ENCODE results near the gene UCN2. TPM values are rescaled to one million over a fixed set of nuclear protein-coding genes. Genes with fewer than 3 reads are reported as not detected.
A peak's percentile ranks its signal among the peaks of the same experiment; 100 is the strongest.

UCN2 gene
- total RNA-seq, 5 donors from 2014 or later (not counting 1 experiment from before 2014, with no cell fraction given) = 0.16 TPM; not detected in 4

- DNase-seq (no peak), ATAC-seq (replicated peaks in 1 of 4) (no peak)
- no peak overlapping the region for H3K27ac Mint-ChIP-seq
- peaks cover 21% of the 10 kb centered on the region for H3K36me3 Mint-ChIP-seq
- Histone ChIP-seq H3K9me3 (no peaks in the 10 kb centered on the region), H3K36me3 (ENCODE audit: control insufficient read depth in 2 of 2, extremely low read depth in 1 of 2, insufficient read depth in 1 of 2, low read length in 1 of 2) (peaks cover 15 to 42% of the 10 kb centered on the region in 2 donors), H3K27ac (ENCODE audit: low read length) (no peak overlapping the region), H3K4me3 (ENCODE audit: control insufficient read depth in 1 of 2, extremely low read depth in 1 of 2, low read length in 1 of 2) (no peak overlapping the region), H3K27me3 (replicated peaks in 1 of 2; ENCODE audit: control insufficient read depth in 2 of 2, extremely low read depth in 1 of 2, insufficient read depth in 2 of 2, low read length in 1 of 2) (peaks cover 0 to 44% of the 10 kb centered on the region in 2 experiments), H3K4me1 (ENCODE audit: control insufficient read depth in 1 of 2, extremely low read depth in 1 of 2, insufficient read depth in 2 of 2, low read length in 2 of 2) (peaks cover 0 to 8% of the 10 kb centered on the region in 2 experiments)
- WGBS (ENCODE audit: insufficient coverage) = 93% methylated on average over 4 of the region's 8 CpGs
- peaks cover 6 to 9% (median 6%) of the 10 kb centered on the region in 3 donors for H3K4me1 Mint-ChIP-seq
- H3K27me3 Mint-ChIP-seq = peaks cover 13 to 27% of the 10 kb centered on the region in 2 donors
- H3K4me3 Mint-ChIP-seq = no peak overlapping the region
- CTCF ChIA-PET = no interaction called here
- POLR2A ChIA-PET = no interaction called here
- no peaks in the 10 kb centered on the region for H3K9me3 Mint-ChIP-seq
Measured at GRCh38 chr3:48596676-48597407, 33.3 kb upstream of the UCN2 start.

GRCh38 chr3:48596157-48596556 is 32.6 kb upstream of the UCN2 start:
- Histone ChIP-seq H3K27me3 (replicated peaks in 1 of 2; ENCODE audit: control insufficient read depth in 2 of 2, extremely low read depth in 1 of 2, insufficient read depth in 2 of 2, low read length in 1 of 2) (peaks cover 0 to 50% of the 10 kb centered on the region in 2 experiments), H3K36me3 (ENCODE audit: control insufficient read depth in 2 of 2, extremely low read depth in 1 of 2, insufficient read depth in 1 of 2, low read length in 1 of 2) (peaks cover 10 to 36% of the 10 kb centered on the region in 2 donors), H3K9me3 (no peaks in the 10 kb centered on the region), H3K27ac (ENCODE audit: low read length) (no peak overlapping the region), H3K4me1 (ENCODE audit: control insufficient read depth in 1 of 2, extremely low read depth in 1 of 2, insufficient read depth in 2 of 2, low read length in 2 of 2) (peaks cover 0 to 8% of the 10 kb centered on the region in 2 experiments), H3K4me3 (ENCODE audit: control insufficient read depth in 1 of 2, extremely low read depth in 1 of 2, low read length in 1 of 2) (no peak overlapping the region)
- Mint-ChIP-seq H3K27ac (no peak overlapping the region), H3K27me3 (peaks cover 15 to 31% of the 10 kb centered on the region in 2 donors), H3K36me3 (peaks cover 21% of the 10 kb centered on the region), H3K4me1 (peaks cover 6 to 9% (median 6%) of the 10 kb centered on the region in 3 donors), H3K4me3 (peak overlapping the region in 1 of 3 donors; percentile 43), H3K9me3 (no peaks in the 10 kb centered on the region)
- 71% methylated on average over 3 of the region's 5 CpGs for WGBS (ENCODE audit: insufficient coverage)
- ChIA-PET CTCF (no interaction called here), POLR2A (no interaction called here)
- DNase-seq = no peak
- ATAC-seq (replicated peaks in 1 of 4) = no peak

GRCh38 chr3:48595526-48596121 is 32.0 kb upstream of the UCN2 start:
- 60% methylated on average over 3 of the region's 10 CpGs for WGBS (ENCODE audit: insufficient coverage)
- peaks cover 10 to 31% of the 10 kb centered on the region in 2 donors for H3K36me3 ChIP-seq (ENCODE audit: control insufficient read depth in 2 of 2, extremely low read depth in 1 of 2, insufficient read depth in 1 of 2, low read length in 1 of 2)
- Mint-ChIP-seq H3K9me3 (no peaks in the 10 kb centered on the region), H3K27ac (no peak overlapping the region), H3K27me3 (peaks cover 20 to 35% of the 10 kb centered on the region in 2 donors), H3K36me3 (peaks cover 17% of the 10 kb centered on the region), H3K4me3 (peak overlapping the region in 1 of 3 donors; percentile 43), H3K4me1 (peaks cover 6 to 9% (median 6%) of the 10 kb centered on the region in 3 donors)
- H3K27me3 ChIP-seq (replicated peaks in 1 of 2; ENCODE audit: control insufficient read depth in 2 of 2, extremely low read depth in 1 of 2, insufficient read depth in 2 of 2, low read length in 1 of 2) = peaks cover 0 to 54% of the 10 kb centered on the region in 2 experiments
- peaks cover 0 to 8% of the 10 kb centered on the region in 2 experiments for H3K4me1 ChIP-seq (ENCODE audit: control insufficient read depth in 1 of 2, extremely low read depth in 1 of 2, insufficient read depth in 2 of 2, low read length in 2 of 2)
- DNase-seq (no peak), ATAC-seq (replicated peaks in 1 of 4) (peak in 1 of 4 experiments; percentile 12)
- no peaks in the 10 kb centered on the region for H3K9me3 ChIP-seq
- ChIA-PET CTCF (no interaction called here), POLR2A (no interaction called here)
- no peak overlapping the region for H3K4me3 ChIP-seq (ENCODE audit: control insufficient read depth in 1 of 2, extremely low read depth in 1 of 2, low read length in 1 of 2)
- no peak overlapping the region for H3K27ac ChIP-seq (ENCODE audit: low read length)

- Mint-ChIP-seq H3K9me3 (no peaks in the 10 kb centered on the region), H3K4me3 (peak within 1 kb of the TSS in 1 of 3 donors; percentile 58), H3K36me3 (peaks cover 12% of the 10 kb centered on the region), H3K27me3 (peaks cover 22 to 38% of the 10 kb centered on the region in 2 donors), H3K27ac (no peak within 1 kb of the TSS), H3K4me1 (peaks cover 6 to 9% (median 6%) of the 10 kb centered on the region in 3 donors)
- ATAC-seq (replicated peaks in 1 of 4) (peak in 1 of 4 experiments; percentile 60), DNase-seq (peak in 8 of 35 experiments; percentile 5 to 44 (median 16))
- ChIA-PET CTCF (no interaction called here), POLR2A (no interaction called here)
- peaks cover 0 to 59% of the 10 kb centered on the region in 2 experiments for H3K27me3 ChIP-seq (replicated peaks in 1 of 2; ENCODE audit: control insufficient read depth in 2 of 2, extremely low read depth in 1 of 2, insufficient read depth in 2 of 2, low read length in 1 of 2)
- H3K4me1 ChIP-seq (ENCODE audit: control insufficient read depth in 1 of 2, extremely low read depth in 1 of 2, insufficient read depth in 2 of 2, low read length in 2 of 2) = peaks cover 0 to 8% of the 10 kb centered on the region in 2 experiments
- WGBS (ENCODE audit: insufficient coverage) = 8% methylated on average over 27 of the region's 35 CpGs
- H3K36me3 ChIP-seq (ENCODE audit: control insufficient read depth in 2 of 2, extremely low read depth in 1 of 2, insufficient read depth in 1 of 2, low read length in 1 of 2) = peaks cover 8 to 25% of the 10 kb centered on the region in 2 donors
- H3K9me3 ChIP-seq = no peaks in the 10 kb centered on the region
- H3K4me3 ChIP-seq (ENCODE audit: control insufficient read depth in 1 of 2, extremely low read depth in 1 of 2, low read length in 1 of 2) = no peak within 1 kb of the TSS
- no peak within 1 kb of the TSS for H3K27ac ChIP-seq (ENCODE audit: low read length)
Measured at GRCh38 chr3:48595075-48595525, 31.5 kb upstream of the UCN2 start, which contains the start of gene COL7A1. TSS of gene COL7A1 (minus strand) at chr3:48595329. CDS start at chr3:48595159, 170 bp downstream.

- POLR2A ChIA-PET = no interaction called here
- Histone ChIP-seq H3K4me1 (ENCODE audit: control insufficient read depth in 1 of 2, extremely low read depth in 1 of 2, insufficient read depth in 2 of 2, low read length in 2 of 2) (peaks cover 0 to 8% of the 10 kb centered on the region in 2 experiments), H3K27me3 (replicated peaks in 1 of 2; ENCODE audit: control insufficient read depth in 2 of 2, extremely low read depth in 1 of 2, insufficient read depth in 2 of 2, low read length in 1 of 2) (peaks cover 0 to 64% of the 10 kb centered on the region in 2 experiments), H3K9me3 (no peaks in the 10 kb centered on the region), H3K36me3 (ENCODE audit: control insufficient read depth in 2 of 2, extremely low read depth in 1 of 2, insufficient read depth in 1 of 2, low read length in 1 of 2) (peaks cover 8 to 21% of the 10 kb centered on the region in 2 donors), H3K4me3 (ENCODE audit: control insufficient read depth in 1 of 2, extremely low read depth in 1 of 2, low read length in 1 of 2) (no peak overlapping the region), H3K27ac (ENCODE audit: low read length) (no peak overlapping the region)
- CTCF ChIA-PET = no interaction called here
- ATAC-seq (replicated peaks in 1 of 4) (peak in 1 of 4 experiments; percentile 4), DNase-seq (no peak)
- Mint-ChIP-seq H3K9me3 (no peaks in the 10 kb centered on the region), H3K27ac (no peak overlapping the region), H3K36me3 (peaks cover 6% of the 10 kb centered on the region), H3K27me3 (peaks cover 27 to 43% of the 10 kb centered on the region in 2 donors), H3K4me3 (peak overlapping the region in 1 of 3 donors; percentile 58), H3K4me1 (peaks cover 6 to 9% (median 6%) of the 10 kb centered on the region in 3 donors)
- WGBS (ENCODE audit: insufficient coverage) = 43% methylated on average over 39 of the region's 39 CpGs
Measured at GRCh38 chr3:48594417-48595049, 31.0 kb upstream of the UCN2 start.

DNA sequence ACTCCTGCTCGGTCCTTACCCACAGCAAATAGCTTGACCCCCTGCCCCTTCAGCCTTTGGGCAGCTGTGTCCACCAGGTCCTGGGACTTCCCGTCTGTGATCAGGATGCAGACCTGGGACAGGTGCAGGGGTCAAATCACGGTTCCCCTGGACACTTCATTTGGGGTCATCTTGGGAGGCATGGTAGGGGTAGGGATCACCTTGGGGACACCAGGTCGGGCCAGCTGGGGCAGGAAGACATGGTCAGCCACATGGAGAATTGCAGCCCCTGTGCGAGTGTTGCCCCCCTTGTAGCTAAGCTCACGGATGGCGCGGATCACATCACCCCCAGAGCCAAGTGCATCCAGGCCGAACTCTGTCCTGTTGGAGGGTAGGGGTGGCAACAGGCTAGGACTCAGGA is 29.8 kb upstream of the UCN2 start:
- Mint-ChIP-seq H3K27me3 (peaks cover 36 to 53% of the 10 kb centered on the region in 2 donors), H3K27ac (no peak overlapping the region)

More for the DNA sequence above, 29.8 kb upstream of the UCN2 start:
- POLR2A ChIA-PET = interaction anchor here in 1 of 2 donors (0.5 kb wide), 1 partner anchor 9 kb away, joined by 8 read pairs; no protein-coding TSS in a partner anchor
- WGBS (ENCODE audit: insufficient coverage) = 79% methylated on average over 2 of the region's 9 CpGs
- H3K36me3 Mint-ChIP-seq = no peaks in the 10 kb centered on the region
- H3K9me3 ChIP-seq = no peaks in the 10 kb centered on the region
- H3K9me3 Mint-ChIP-seq = no peaks in the 10 kb centered on the region
- peaks cover 0 to 8% of the 10 kb centered on the region in 2 experiments for H3K4me1 ChIP-seq (ENCODE audit: control insufficient read depth in 1 of 2, extremely low read depth in 1 of 2, insufficient read depth in 2 of 2, low read length in 2 of 2)
- DNase-seq (no peak), ATAC-seq (replicated peaks in 1 of 4) (no peak)
- H3K4me1 Mint-ChIP-seq = peaks cover 6 to 9% (median 6%) of the 10 kb centered on the region in 3 donors
- no peak overlapping the region for H3K4me3 ChIP-seq (ENCODE audit: control insufficient read depth in 1 of 2, extremely low read depth in 1 of 2, low read length in 1 of 2)
- H3K36me3 ChIP-seq (ENCODE audit: control insufficient read depth in 2 of 2, extremely low read depth in 1 of 2, insufficient read depth in 1 of 2, low read length in 1 of 2) = peaks cover 0 to 9% of the 10 kb centered on the region in 2 donors
- no peak overlapping the region for H3K4me3 Mint-ChIP-seq
- H3K27ac ChIP-seq (ENCODE audit: low read length) = no peak overlapping the region
- peaks cover 0 to 75% of the 10 kb centered on the region in 2 experiments for H3K27me3 ChIP-seq (replicated peaks in 1 of 2; ENCODE audit: control insufficient read depth in 2 of 2, extremely low read depth in 1 of 2, insufficient read depth in 2 of 2, low read length in 1 of 2)
- CTCF ChIA-PET = no interaction called here
